Cardiac muscle cell (in vitro differentiated cells and primary cell): Measurements from ENCODE around the gene CTH. TPM values are rescaled to one million over a fixed set of nuclear protein-coding genes. Genes with fewer than 3 reads are reported as not detected.

ENCODE experiments used
- DNase-seq, 2 donors: peaks; one replicate each; pipeline versions ENCODE4 v3.0.0 to v3.0.0-alpha.2; 2010 to 2017; ENCODE audit warnings: low read depth in 1 of 2, low spot score in 1 of 2
- H3K27ac ChIP-seq: fragments of 200-600 bp; sonication (generic); 2 replicates; pipeline ENCODE4 v1.5.1; 2016
- H3K27me3 ChIP-seq: fragments of 200-600 bp; sonication (generic); 2 replicates; pipeline ENCODE4 v1.6.0; 2016; ENCODE audit warnings: control low read depth
- H3K36me3 ChIP-seq: fragments of 200-600 bp; sonication (generic); 2 replicates; pipeline ENCODE4 v1.5.1; 2016; ENCODE audit warnings: control low read depth
- H3K4me1 ChIP-seq: fragments of 200-600 bp; sonication (generic); 2 replicates; pipeline ENCODE4 v1.8.1; 2017; ENCODE audit warnings: low read depth, mild to moderate bottlenecking, mixed run types
- H3K4me3 ChIP-seq: fragments of 200-600 bp; sonication (generic); 2 replicates; pipeline ENCODE4 v1.5.1; 2016; ENCODE audit warnings: mild to moderate bottlenecking
- H3K9me3 ChIP-seq: fragments of 200-600 bp; sonication (generic); 2 replicates; pipeline ENCODE4 v1.5.1; 2017; ENCODE audit warnings: low read depth, mild to moderate bottlenecking, control low read depth
- polyA plus RNA-seq: library from polyadenylated mRNA; unstranded; fragments of >200 nt; fragmentation: Nextera tagmentation; extraction: Ambion mirVana; gene quantifications from 2 replicates; pipeline ENCODE4 v1.2.1, GENCODE V29; 2016
- total RNA-seq: library from RNA; depleted of rRNA; stranded (reverse); fragments of >200 nt; gene quantifications from 2 replicates; pipeline ENCODE4 v1.2.3, GENCODE V29; 2016
- TF ChIP-seq, protein P1 (sequence below): IDR thresholded peaks from 2 replicates; pipeline ENCODE4 v1.5.1; 2012; ENCODE audit warnings: low read depth, mild to moderate bottlenecking, low read length

The CTH gene
- total and polyA plus RNA-seq, 2 experiments from 2014 or later = 4.0 to 4.8 TPM

DNA sequence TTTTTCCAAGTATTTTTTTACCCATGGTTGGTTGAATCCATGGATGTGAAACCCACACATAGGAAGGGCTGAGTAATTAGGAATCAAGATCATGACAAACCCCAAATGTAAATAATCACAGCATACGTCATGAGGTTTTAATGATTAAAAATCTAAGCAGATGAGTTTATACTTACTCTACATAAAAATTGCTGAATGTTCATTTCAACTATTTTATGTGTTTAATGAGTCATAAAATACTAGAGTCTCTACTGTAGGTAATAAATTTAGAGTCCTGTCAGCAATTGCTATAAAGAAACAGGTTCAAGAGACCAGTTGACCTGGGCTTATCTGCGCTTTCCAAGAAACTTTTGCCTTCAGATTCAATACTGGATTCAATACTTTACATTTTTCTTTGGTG is 18.2 kb downstream of the CTH start:
- H3K9me3 ChIP-seq = no peaks in the 10 kb centered on the region
- TF ChIP-seq, protein P1, sequence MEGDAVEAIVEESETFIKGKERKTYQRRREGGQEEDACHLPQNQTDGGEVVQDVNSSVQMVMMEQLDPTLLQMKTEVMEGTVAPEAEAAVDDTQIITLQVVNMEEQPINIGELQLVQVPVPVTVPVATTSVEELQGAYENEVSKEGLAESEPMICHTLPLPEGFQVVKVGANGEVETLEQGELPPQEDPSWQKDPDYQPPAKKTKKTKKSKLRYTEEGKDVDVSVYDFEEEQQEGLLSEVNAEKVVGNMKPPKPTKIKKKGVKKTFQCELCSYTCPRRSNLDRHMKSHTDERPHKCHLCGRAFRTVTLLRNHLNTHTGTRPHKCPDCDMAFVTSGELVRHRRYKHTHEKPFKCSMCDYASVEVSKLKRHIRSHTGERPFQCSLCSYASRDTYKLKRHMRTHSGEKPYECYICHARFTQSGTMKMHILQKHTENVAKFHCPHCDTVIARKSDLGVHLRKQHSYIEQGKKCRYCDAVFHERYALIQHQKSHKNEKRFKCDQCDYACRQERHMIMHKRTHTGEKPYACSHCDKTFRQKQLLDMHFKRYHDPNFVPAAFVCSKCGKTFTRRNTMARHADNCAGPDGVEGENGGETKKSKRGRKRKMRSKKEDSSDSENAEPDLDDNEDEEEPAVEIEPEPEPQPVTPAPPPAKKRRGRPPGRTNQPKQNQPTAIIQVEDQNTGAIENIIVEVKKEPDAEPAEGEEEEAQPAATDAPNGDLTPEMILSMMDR = no peak
- H3K4me1 ChIP-seq = no peaks in the 10 kb centered on the region
- peaks cover 9% of the 10 kb centered on the region for H3K36me3 ChIP-seq
- H3K27me3 ChIP-seq = no peaks in the 10 kb centered on the region
- no peak overlapping the region for H3K27ac ChIP-seq
- DNase-seq = no peak
- H3K4me3 ChIP-seq = no peak overlapping the region

- H3K27me3 ChIP-seq = no peaks in the 10 kb centered on the region
- no peak overlapping the region for H3K4me3 ChIP-seq
- peaks cover 11% of the 10 kb centered on the region for H3K36me3 ChIP-seq
- H3K4me1 ChIP-seq = no peaks in the 10 kb centered on the region
- no peaks in the 10 kb centered on the region for H3K9me3 ChIP-seq
- DNase-seq = no peak
- no peak overlapping the region for H3K27ac ChIP-seq
- TF ChIP-seq, protein P1 = no peak
These were observed 18.7 kb downstream of the CTH start for GRCh38 chr1:70429757-70430156.

- no peaks in the 10 kb centered on the region for H3K27me3 ChIP-seq
- H3K4me1 ChIP-seq = no peaks in the 10 kb centered on the region
- no peaks in the 10 kb centered on the region for H3K9me3 ChIP-seq
- H3K36me3 ChIP-seq = peaks cover 11% of the 10 kb centered on the region
- H3K4me3 ChIP-seq = no peak overlapping the region
- TF ChIP-seq, protein P1 = no peak
- H3K27ac ChIP-seq = no peak overlapping the region
- DNase-seq = no peak
These were observed 20.2 kb downstream of the CTH start for GRCh38 chr1:70431317-70431716.

DNA sequence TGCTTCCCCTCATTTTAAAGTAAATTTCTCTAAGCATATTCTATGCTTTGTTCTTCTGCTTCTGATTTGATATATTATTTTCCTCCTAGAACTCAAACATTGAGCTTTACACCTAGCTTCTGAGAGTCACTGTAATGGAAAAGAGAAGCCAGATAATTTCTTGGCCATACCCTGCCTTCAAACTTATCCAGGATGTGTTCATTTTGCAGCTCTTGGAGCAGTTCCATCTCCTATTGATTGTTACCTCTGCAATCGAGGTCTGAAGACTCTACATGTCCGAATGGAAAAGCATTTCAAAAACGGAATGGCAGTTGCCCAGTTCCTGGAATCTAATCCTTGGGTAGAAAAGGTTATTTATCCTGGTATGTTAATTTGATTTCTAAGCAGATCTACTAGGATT is 20.8 kb downstream of the CTH start:
- no peaks in the 10 kb centered on the region for H3K27me3 ChIP-seq
- H3K36me3 ChIP-seq = peaks cover 11% of the 10 kb centered on the region

GRCh38 chr1:70434253-70434859 is 23.3 kb downstream of the CTH start:
- TF ChIP-seq, protein P1 = no peak
- Histone ChIP-seq H3K4me3 (no peak overlapping the region), H3K4me1 (no peaks in the 10 kb centered on the region), H3K9me3 (no peaks in the 10 kb centered on the region), H3K27me3 (no peaks in the 10 kb centered on the region), H3K27ac (no peak overlapping the region), H3K36me3 (peaks cover 15% of the 10 kb centered on the region)
- DNase-seq = no peak

More for the DNA sequence above, 20.8 kb downstream of the CTH start:
- no peak for DNase-seq
- H3K9me3 ChIP-seq = no peaks in the 10 kb centered on the region
- no peaks in the 10 kb centered on the region for H3K4me1 ChIP-seq
- H3K27ac ChIP-seq = no peak overlapping the region
- no peak overlapping the region for H3K4me3 ChIP-seq
- TF ChIP-seq, protein P1 = no peak
